CD1c-positive myeloid dendritic cell (primary cell): ENCODE measurements around the gene PTPRN2.
"Not testable (repeated sequence)": the region's sequence is repeated elsewhere in the genome, so short reads cannot be mapped to it uniquely, and the experiment has no call there.

Experiments used
- DNase-seq: peaks from one replicate; pipeline ENCODE4 v3.0.0-alpha.2; 2016; ENCODE audit errors: extremely low spot score

Gene PTPRN2

DNA sequence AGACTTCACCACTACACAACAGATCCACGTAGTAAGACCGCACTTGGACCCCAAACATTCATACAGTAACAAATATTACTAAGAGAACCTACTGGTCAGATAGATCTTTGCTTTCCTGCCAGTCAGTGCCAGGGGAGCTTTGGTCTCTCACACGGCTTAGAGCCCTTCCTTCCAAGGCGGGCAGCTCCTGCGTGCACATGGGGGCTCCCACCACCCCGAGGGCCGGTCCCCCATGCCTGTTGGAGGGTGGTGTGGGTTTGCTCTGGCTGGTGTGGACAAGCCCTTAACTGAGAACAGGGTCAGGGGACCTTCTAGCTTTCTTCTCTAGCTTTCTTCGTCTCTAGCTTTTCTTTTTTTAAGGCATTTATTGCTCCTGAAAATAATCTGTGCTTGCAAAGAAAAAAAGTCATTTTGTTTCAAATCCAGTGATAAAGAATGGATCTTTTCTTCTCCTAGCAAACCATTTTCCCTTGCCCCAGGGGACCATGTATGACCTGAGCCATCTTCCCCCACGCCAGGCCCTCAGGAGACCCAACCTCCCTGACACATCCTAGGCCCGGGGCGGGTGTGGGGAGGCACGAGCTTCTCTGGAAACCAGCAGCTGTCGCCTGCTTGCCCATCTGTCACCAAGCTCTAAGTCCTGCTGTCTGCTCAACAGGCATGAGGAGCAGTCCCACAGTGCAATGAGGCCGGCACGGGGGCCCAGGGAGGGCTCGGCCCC lies 591.1 kb downstream of the PTPRN2 start:
- no peak for DNase-seq

DNA sequence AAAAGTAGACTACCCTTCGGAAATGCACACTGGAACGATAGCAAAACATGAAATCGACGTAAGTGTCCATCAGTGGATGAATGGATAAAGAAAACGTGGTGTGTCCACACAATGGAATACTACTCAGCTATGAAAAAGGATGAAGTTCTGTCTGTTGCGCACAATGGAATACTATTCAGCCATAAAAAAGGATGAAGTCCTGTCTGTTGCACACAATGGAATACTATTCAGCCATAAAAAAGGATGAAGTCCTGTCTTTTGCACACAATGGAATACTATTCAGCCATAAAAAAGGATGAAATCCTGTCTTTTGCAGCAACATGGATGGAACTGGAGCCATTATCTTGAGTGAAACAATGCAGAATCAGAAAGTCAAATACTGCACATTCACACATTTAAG lies 591.8 kb downstream of the PTPRN2 start:
- no peak for DNase-seq

DNA sequence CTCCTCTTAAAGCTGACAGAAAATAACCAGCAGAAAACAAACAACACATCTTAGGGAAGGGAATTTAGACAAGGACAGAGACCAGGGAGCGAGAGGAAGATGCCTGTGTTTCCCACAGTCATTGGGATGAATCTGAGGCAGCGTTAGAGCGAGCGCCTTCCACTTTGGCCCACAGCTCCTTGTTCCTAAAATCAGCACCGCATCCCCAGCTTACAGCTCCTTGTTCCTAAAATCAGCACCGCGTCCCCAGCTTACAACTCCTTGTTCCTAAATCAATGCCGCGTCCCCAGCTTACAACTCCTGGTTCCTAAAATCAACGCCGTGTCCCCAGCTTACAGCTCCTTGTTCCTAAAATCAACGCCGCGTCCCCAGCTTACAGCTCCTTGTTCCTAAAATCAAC lies 593.3 kb downstream of the PTPRN2 start:
- DNase-seq, result no peak

DNA sequence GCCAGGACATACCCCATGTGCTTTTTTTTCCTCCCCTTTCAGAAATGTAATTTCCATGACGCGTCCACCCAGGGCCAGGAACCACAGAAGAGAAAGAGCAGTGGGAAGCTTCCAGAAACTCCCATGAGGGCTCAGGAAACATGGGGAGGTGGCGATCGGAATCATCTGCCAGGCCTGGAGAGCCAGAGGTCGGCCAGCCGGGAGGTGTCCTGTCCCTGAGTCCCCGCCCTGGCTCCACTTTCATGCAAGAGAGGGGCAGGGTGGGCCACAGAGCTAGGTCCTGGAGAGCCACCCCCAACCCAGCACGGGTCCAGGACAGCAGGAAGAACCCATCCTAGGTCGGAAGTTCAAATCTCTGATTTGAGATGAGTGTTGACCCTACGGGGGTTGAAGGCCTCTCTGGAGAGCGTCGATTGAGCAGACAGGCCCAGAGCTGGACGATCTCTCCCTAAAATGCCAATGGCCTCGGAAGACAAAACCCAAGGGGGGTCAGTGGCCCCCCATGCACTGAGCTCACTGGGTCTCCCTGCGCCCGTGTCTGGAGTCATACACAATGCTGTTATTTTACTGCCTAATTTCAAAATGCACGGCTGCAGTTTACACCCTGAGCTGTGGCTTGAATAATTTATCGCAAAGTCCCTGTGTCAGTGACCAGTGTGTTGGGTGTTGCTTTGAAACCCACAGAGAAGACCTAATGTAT lies 594.1 kb downstream of the PTPRN2 start:
- no peak for DNase-seq

DNA sequence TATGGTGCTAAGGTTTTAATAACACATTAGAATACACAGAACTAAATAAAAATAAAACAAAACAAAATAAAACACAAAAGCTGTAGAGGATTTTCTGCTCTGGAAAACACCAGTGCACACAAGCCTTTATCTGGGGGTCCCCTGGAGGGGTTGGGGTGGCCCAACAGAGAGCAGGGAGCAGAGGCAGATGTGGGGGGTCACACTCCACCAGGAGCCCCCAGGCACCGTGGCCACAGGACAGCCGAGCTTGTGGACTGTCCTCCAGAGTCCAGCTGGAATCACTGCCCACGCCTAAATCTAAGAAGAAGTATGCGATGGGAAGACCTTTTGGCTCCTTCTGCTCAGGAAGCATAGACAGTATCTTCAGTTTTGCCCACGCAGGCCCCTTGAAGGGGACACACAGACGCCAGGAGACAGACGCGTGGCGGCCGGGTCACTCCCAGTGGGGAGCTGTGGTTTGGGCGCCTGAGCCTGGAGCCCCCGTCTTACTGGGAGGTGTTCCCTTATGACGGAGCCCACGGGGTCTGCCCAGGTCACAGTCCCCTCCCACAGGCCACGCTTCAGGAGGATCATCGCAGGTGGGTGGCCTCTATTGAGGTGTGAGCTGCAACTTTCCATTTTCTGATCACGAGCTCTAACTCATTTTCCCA lies 595.0 kb downstream of the PTPRN2 start:
- DNase-seq, result no peak

DNA sequence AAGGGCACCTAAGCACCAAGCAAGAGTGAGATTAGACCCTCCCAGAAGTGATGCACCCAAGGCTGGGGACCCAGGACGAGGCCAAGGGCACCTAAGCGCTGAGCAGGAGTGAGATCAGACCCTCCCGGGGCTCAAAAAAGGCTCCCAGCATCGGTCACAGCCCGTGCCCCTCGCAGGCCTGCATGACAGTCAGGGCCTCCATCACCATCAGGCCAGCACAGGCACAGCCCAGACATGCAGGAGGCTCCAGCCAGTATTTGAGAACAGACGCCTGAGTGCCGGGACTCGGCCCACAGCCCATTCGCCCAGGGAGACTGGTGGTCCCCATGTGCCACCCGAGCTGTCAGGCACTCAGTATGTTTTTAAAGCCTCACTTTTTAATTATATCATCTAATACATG lies 595.9 kb downstream of the PTPRN2 start:
- DNase-seq, result no peak

DNA sequence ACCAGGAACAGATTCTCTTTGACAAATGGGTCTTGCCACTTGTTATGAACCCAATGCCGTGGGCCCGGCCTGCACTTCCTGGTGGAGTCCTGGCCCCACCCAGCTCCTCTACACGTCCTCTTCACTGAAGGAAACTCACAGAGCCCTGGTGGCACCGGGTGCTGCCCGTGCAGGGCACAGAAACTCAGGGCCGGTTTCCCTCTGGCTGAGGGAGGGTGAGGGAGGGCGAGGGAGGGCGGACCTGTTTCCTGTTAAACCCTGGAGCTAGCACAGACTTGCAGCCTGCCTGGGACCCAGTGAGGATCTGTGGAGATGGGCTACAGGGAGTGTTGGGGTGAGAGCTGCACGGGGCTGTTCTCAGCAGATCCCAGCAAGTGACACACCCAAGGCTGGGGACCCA lies 596.3 kb downstream of the PTPRN2 start:
- DNase-seq, result no peak

DNA sequence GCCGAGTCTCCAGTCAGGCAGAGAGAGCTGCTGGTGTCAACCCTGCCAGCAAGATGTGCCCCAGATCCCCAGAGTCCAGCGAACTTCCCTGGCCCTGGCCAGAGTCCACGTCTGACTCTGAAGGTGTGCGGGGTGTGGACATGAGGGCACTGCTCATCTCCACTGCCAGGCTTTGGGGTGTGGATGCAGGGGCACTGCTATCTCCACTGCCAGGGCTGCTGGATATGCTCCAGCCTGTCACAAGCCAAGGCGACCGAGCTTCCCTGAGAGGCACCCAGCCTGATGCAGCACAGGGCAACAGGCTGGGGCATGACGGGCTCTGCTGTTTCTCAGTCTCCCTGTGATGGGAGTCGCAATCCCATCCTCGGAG lies 596.8 kb downstream of the PTPRN2 start:
- no peak for DNase-seq

DNA sequence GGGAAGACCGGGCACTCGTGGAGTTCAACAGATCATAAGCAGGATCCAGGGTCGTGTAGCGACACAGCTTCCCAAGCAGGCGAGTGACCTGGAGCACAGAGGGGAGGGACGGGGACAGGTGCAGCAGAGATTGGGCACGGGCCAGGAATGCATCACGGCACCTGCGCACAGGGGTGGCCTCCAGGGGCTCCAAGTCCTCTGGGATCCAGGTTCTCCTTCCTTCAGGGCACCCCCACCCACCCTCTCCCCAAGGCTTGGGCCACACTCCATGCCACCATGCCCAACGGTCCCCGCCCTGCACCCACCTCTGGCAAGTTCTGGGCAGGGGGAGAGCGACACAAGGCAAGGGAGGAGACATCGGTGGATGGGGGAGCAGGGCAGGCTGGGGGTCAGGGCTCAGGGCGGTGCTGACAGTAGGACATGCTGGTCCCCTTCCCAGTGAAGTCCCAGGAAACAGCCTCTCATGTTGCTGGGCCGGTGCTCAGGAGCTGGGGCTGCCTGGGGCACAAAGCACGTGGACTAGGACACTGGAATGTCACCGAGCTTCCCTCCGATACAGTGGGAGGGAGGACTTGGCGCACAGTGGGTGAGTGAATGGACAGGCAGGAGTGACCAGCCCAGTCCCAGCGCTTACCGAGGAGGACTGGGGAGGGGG lies 597.3 kb downstream of the PTPRN2 start:
- DNase-seq, result no peak

DNA sequence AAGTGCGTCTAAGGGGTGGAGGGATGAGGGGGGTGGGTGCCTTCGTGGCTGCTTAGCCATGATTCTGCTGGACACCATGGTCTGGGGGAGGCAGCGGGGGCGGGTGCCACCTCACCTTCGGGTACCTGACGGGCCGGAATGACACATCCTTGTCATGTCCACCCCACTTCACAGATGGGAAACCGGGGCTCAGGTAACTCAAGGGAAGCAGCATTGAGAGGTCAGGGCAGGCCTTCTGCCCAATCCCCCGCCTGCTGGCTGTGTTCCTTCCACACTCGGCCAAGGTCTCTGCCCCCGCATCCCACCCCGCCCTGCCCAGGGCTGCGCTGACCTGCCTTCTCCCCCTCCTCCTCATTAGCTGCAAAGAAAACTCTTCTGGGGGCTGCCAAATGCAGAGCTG lies 598.0 kb downstream of the PTPRN2 start:
- no peak for DNase-seq

DNA sequence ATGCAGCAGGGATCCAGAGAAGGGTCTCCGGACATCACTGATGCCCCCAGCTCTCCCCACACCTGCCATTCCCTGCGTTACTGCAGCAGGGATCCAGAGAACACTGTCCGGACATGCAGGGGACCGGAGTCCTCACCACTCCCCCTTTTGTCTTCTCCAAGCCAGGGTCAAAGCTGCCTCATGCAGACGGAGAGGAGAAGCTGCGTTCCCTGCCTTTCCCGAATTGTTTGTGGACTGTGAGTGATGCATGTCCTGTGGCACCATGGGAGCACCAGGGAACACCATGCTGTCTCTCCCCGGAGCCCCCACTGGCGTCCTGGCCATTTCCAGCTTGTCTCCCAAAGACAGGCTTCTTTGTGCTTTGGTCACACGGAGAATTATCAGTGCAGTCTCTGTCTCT lies 599.7 kb downstream of the PTPRN2 start:
- no peak for DNase-seq

DNA sequence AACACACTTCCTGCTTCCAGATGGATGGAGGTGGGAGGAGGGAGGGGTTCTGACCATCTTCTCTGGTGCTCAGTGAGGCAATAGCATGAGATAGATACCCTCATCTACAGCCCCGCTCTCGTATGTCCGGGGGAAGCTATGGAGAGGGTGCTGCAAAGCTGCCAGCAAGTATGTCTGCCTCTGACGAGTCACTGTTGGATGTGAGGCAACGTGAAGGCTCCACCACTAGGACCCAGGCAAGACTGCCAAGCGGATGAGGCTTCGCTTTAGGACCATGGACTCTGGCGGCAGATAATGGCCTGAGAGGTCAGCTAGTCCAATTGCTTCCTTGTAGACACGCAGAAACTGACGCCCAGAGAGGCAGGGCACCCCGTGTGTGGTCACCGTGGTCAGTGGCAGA lies 601.6 kb downstream of the PTPRN2 start:
- DNase-seq, result no peak

DNA sequence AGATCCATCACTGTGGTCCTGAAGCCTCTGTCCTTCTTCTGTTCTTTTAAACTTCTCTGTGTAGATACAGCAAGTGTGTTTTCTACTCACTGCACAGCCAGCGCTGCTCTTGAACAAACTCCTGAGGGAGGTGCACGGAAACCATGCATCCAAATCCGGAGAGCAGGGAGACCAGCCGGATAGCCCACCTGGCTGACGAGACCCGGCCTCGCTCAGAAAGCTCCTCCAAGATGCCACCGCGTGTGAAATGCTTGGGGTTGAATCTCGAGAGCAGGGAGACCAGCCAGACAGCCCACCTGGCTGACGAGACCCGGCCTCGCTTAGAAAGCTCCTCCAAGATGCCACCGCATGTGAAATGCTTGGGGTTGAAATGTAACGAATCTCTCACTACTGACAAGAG lies 602.0 kb downstream of the PTPRN2 start:
- no peak for DNase-seq

DNA sequence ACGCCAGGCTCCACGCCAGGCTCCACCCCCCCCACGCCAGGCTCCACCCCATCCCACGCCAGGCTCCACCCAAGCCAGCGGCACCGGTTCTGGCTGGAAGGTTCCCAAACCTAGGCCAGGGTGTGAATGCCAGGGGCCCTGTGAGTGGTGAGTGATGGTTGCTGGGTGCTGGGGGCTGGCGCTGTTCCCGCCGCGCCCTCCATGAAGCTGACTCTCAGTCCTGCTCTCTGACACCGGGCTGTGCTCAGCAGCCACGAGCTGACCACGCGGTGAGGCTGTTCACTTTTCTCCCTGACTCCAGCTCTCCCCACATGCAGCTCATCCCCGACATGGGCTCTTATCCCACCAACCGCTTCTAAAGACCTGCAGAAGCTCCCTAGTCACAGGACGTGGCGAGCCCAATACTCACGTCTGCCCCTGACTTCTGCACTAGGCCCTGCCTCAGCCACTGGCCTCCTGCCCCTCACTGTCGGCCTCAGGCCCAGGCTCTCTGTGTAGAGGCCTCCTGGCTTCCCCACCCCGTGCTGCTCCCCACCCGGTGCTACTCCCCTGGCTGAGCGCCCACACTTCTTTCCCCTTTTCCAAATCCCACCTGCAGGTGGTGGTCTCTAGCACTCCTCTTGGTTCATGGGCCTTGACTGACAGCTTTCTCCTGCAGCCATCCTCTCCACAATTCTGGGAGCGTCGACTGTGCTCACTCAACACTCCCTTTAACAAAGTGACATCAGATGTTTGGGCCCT lies 603.0 kb downstream of the PTPRN2 start:
- no peak for DNase-seq

DNA sequence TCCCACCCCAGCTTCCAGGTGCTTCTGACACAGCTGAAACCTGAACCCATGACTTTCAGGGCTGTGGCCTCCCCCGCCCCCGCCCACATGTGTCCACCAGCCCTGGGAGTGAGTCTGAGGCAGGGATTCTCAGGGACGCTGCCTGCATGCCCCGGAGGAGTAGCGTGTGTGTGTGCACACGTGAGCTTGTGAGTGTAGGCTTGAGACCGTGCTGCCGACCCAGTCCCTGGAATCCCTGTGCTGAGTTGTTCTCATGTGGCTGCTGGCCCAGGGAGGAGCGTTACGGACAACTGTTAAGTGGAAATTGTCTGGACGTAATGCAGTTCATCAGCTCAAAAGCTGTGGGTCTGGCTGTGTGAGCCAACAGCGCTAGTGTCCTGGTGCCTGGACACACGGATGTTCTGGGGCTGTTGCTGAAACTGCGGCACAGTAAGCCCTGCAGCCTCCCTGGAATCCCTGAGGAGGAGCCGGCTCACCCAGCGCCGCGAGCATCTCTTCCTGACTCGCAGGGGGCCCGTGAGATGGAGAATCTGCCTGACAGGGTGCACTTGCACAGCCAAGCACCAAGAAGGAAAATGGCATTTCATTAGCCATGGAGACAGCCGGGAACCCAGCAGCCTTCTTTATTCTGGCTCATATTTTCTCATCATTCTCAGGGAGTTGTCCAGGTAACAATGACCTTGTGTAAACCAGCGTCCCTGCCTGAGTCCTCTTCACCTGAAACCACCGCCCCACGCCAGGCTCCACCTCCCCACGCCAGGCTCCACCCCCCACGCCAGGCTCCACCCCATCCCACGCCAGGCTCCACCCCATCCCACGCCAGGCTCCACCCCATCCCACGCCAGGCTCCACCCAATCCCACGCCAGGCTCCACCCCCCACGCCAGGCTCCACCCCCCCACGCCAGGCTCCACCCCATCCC lies 603.9 kb downstream of the PTPRN2 start:
- no peak for DNase-seq

DNA sequence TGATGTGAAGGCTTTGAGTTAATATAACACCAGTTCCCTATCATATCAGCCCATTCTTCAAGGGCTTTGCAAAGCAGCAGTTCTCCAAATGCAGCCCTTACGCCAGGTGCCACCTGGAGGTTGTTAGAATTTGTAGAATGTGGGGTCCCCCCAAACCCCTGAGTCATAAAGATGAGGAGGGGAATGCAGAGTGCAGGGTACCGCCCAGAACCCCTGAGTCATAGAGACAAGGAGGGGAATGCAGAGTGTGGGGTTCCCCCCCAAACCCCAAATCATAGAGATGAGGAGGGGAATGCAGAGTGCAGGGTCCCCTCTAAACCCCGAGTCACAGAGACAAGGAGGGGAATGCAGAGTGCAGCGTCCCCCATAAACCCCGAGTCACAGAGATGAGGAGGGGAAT lies 605.8 kb downstream of the PTPRN2 start:
- no peak for DNase-seq

DNA sequence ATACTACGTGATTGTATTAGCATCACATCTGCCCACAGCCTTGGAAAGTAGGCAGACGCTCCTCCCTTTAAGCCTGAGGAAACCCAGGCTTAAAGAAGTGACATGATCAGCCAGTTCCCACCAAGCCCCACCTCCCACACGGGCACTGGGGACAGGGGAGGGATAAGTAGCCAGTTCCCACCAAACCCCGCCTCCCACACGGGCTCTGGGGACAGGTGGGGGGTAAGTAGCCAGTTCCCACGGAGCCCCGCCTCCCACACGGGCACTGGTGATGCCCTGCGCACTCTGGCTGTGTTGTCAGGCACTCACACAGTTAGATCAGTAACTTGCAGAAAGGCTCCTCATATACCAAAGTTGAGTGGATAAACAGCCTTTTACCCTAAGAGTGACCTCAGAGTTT lies 606.8 kb downstream of the PTPRN2 start:
- no peak for DNase-seq

DNA sequence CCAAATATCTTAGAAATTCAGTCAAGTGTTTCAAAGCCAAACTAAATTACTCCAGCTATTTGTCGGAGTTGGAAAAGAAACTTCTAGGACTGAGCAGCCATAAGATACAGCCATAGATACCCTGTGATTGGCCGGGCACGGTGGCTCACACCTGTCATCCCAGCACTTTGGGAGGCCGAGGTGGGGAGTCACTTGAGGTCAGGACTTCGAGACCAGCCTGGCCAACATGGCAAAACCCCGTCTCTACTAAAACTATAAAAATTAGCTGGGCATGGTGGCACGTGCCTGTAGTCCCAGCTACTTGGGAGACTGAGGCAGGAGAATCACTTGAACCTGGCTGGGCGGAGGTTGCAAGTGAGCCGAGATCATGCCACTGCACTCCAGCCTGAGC lies 607.3 kb downstream of the PTPRN2 start:
- DNase-seq, result not testable (repeated sequence)

DNA sequence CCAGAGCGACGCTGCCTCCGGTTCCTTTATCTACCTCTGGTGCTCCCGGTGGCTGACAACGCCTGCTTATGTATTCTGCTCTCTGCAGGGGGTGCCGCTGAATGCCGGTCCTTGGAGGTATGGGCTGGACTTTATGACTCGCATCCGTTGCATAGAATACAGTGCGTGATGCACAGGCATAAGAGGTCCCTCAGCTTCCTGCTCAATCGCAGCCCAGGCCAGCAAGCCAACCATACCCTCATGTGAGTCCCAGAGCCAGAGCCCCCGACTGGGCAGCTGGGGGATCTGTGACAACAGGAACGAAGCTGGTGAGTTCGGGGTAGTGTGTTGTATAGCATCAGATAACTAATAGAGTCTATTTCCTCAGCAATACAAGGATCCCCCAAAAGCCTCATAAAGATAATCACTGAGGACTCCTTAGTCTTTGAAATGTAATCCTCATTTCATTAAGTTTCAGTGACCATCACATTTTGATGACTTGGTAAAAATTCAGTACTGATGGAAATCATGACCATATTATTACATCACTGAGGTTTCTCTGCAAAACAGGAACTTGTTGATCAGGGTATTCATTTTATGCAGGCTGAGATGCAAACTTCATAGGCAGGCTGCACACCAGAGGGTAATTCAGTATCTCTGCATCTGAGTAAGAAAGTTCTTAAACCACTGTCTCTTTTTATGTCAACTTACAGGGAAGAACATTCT lies 607.8 kb downstream of the PTPRN2 start:
- no peak for DNase-seq

DNA sequence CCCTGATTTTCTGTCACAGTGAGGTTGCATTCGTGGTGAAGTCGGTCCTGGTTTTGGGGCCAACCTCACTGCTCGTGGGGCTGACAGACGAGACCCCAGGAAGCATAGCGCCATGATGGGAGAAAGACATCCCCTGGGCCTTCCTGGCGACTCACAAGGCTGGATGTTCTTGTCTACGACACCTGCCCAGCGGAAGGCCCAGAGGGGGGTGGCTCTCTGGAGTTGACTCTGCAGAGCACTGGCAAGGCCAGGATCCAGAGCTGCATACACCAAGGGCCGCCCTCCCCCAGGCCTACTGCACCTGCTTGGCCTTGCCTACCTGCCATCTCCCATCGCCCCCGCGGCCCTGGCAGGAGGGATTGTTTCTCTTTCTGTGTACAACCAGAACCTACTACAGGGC lies 608.9 kb downstream of the PTPRN2 start:
- no peak for DNase-seq
